ENCODE results near the gene ASAP3.

DNA sequence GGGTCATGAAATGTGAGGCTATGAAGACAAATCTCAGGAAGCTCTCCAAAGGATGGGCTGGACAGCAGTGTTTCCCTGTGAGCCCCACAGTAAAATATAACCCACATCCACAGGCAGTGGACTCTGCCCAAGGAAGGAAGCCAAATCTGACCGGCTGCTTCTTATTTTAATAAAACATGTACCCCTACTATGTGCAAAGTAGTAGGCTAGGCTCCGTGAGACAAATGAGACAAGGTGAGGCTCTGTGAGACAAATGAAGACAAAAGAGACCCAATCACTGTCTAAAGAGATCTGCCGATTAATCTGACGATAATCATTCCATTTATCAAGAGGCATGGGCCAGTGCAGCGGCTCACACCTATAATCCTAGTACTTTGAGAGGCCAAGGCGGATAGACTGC lies 2.1 kb downstream of the ASAP3 start:
- no peak for TF ChIP-seq POLR2AphosphoS5 (IDR thresholded peaks at IDR 0.05)
- TF ChIP-seq, protein P1, sequence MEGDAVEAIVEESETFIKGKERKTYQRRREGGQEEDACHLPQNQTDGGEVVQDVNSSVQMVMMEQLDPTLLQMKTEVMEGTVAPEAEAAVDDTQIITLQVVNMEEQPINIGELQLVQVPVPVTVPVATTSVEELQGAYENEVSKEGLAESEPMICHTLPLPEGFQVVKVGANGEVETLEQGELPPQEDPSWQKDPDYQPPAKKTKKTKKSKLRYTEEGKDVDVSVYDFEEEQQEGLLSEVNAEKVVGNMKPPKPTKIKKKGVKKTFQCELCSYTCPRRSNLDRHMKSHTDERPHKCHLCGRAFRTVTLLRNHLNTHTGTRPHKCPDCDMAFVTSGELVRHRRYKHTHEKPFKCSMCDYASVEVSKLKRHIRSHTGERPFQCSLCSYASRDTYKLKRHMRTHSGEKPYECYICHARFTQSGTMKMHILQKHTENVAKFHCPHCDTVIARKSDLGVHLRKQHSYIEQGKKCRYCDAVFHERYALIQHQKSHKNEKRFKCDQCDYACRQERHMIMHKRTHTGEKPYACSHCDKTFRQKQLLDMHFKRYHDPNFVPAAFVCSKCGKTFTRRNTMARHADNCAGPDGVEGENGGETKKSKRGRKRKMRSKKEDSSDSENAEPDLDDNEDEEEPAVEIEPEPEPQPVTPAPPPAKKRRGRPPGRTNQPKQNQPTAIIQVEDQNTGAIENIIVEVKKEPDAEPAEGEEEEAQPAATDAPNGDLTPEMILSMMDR (IDR thresholded peaks at IDR 0.05 in 8 of 11, conservative IDR thresholded peaks at IDR 0.05 in 3 of 11) = no peak
- TF ChIP-seq POLR2A (IDR thresholded peaks at IDR 0.05) = no peak
